Measurements from ENCODE around the gene TCN2. TPM values are rescaled to one million over a fixed set of nuclear protein-coding genes. Genes with fewer than 3 reads are reported as not detected.

Gene TCN2
- total RNA-seq, 1 experiment from 2014 or later, result 2.4 TPM

GRCh38 chr22:30607939-30608338 is 965 bp downstream of the TCN2 start:
- no peaks in the 10 kb centered on the region for H3K36me3 ChIP-seq (ENCODE audit: control insufficient read depth, insufficient read depth, low read length)
- TF ChIP-seq TCF7L2 (IDR thresholded peaks at IDR 0.05; ENCODE audit: low read depth, low read length) (no peak), POLR2AphosphoS5 (IDR thresholded peaks at IDR 0.05; ENCODE audit: low read depth, low read length) (no peak), SIN3A (IDR thresholded peaks at IDR 0.05; ENCODE audit: borderline replicate concordance, insufficient read depth, low read depth, low read length) (no peak), REST (IDR thresholded peaks at IDR 0.05; ENCODE audit: insufficient read depth in 1 of 2, low read depth in 2 of 2, low read length in 1 of 2) (no peak)
- intact Hi-C loops (cut with micrococcal nuclease; ENCODE audit: unreplicated experiment), result no loop called here
- no peaks in the 10 kb centered on the region for H3K27me3 ChIP-seq (ENCODE audit: control insufficient read depth, insufficient read depth, low read length)
- DNase-seq (ENCODE audit: low read depth, low spot score) (no peak), ATAC-seq (no peak)
- in situ Hi-C loops (cut with HindIII; ENCODE audit: low pct_unique_long_range_greater_than_20kb, low sequenced_read_pairs), result no loop called here
- H3K4me1 ChIP-seq (ENCODE audit: control insufficient read depth, insufficient read depth, low read length), result peaks cover 3% of the 10 kb centered on the region
- no TSS peak for BruUV-seq (replicated peaks)
- ChIA-PET POLR2A (no interaction called here), CTCF (interaction anchor here (0.9 to 1.3 kb wide), 4 partner anchors 27 to 245 kb away, joined by 3 to 7 read pairs (median 6); no protein-coding TSS in a partner anchor)
- no peak overlapping the region for H3K4me3 ChIP-seq (ENCODE audit: low read depth in 2 of 2, low read length in 2 of 2)
- H3K9me3 ChIP-seq (ENCODE audit: control insufficient read depth, insufficient read depth, low read depth, low read length), result no peaks in the 10 kb centered on the region
- H3K27ac ChIP-seq (ENCODE audit: low read length), result no peak overlapping the region

- Histone ChIP-seq H3K36me3 (ENCODE audit: control insufficient read depth, insufficient read depth, low read length) (no peaks in the 10 kb centered on the region), H3K4me3 (ENCODE audit: low read depth in 2 of 2, low read length in 2 of 2) (no peak overlapping the region), H3K9me3 (ENCODE audit: control insufficient read depth, insufficient read depth, low read depth, low read length) (no peaks in the 10 kb centered on the region), H3K27ac (ENCODE audit: low read length) (peak overlapping the region; percentile 26), H3K27me3 (ENCODE audit: control insufficient read depth, insufficient read depth, low read length) (no peaks in the 10 kb centered on the region), H3K4me1 (ENCODE audit: control insufficient read depth, insufficient read depth, low read length) (peaks cover 3% of the 10 kb centered on the region)
- DNase-seq (ENCODE audit: low read depth, low spot score) (no peak), ATAC-seq (peak; percentile 62)
- POLR2A ChIA-PET, result no interaction called here
- intact Hi-C loops (cut with micrococcal nuclease; ENCODE audit: unreplicated experiment) (no loop called here), in situ Hi-C loops (cut with HindIII; ENCODE audit: low pct_unique_long_range_greater_than_20kb, low sequenced_read_pairs) (no loop called here)
- no peak for TF ChIP-seq TCF7L2 (IDR thresholded peaks at IDR 0.05; ENCODE audit: low read depth, low read length)
- no peak for TF ChIP-seq CTCF (IDR thresholded peaks at IDR 0.05)
- no peak for TF ChIP-seq SIN3A (IDR thresholded peaks at IDR 0.05; ENCODE audit: borderline replicate concordance, insufficient read depth, low read depth, low read length)
- no peak for TF ChIP-seq REST (IDR thresholded peaks at IDR 0.05; ENCODE audit: insufficient read depth in 1 of 2, low read depth in 2 of 2, low read length in 1 of 2)
- TF ChIP-seq POLR2AphosphoS5 (IDR thresholded peaks at IDR 0.05; ENCODE audit: low read depth, low read length), result no peak
- CTCF ChIA-PET, result interaction anchor here (1.3 kb wide), 1 partner anchor 166 kb away, joined by 3 read pairs; no protein-coding TSS in a partner anchor
- no TSS peak for BruUV-seq (replicated peaks)
Observed at GRCh38 chr22:30609260-30610185, 2.5 kb downstream of the TCN2 start.
